B cell (primary cell): ENCODE data around the gene DNAH2. TPM values are rescaled to one million over a fixed set of nuclear protein-coding genes. Genes with fewer than 3 reads are reported as not detected.

Source experiments
- ATAC-seq: fragments of 200-7000 bp; cut with Tn5 transposase; one replicate; pipeline ENCODE4 v1.10.0; 2021; ENCODE audit warnings: low read depth, mild to moderate bottlenecking, moderate number of reproducible peaks, moderate library complexity
- CTCF ChIA-PET: fragments of 350-600 bp; sonication (Branson Sonifier 250); formaldehyde crosslinking; loops from one replicate; lab custom pipeline; 2021; ENCODE audit warnings: antibody characterized with exemption, inconsistent platforms; lab: Charles Lee
- POLR2A ChIA-PET: fragments of 350-600 bp; sonication (Branson Sonifier 250); formaldehyde crosslinking; loops from one replicate; lab custom pipeline; 2021; ENCODE audit warnings: antibody characterized with exemption; lab: Charles Lee
- DNase-seq: peaks from one replicate; pipeline ENCODE4 v3.0.0; 2013
- H2AFZ ChIP-seq: 2 replicates; pipeline ENCODE4 v1.6.1; 2012; ENCODE audit warnings: mild to moderate bottlenecking, low read depth, low read length; ENCODE audit not compliant: insufficient read depth, poor library complexity, severe bottlenecking
- H3K27ac ChIP-seq, 2 donors: 1 replicate in 1 of 2; 2 replicates in 1 of 2; pipeline ENCODE4 v1.5.1; 2012 to 2013; ENCODE audit warnings: low read length in 2 of 2, mild to moderate bottlenecking in 2 of 2, moderate library complexity in 1 of 2
- H3K27me3 ChIP-seq, 4 experiments: fragments of 200-600 bp in 1 of 4; sonication (generic) in 1 of 4; replicated peaks in 1 of 4; 1 replicate in 2 of 4; 2 replicates in 2 of 4; pipeline versions ENCODE4 v1.6.1 to v1.7.0; 2013 to 2016; ENCODE audit warnings: low read length in 3 of 4, mild to moderate bottlenecking in 2 of 4, mixed read lengths in 1 of 4, moderate library complexity in 1 of 4; ENCODE audit not compliant: insufficient read depth in 4 of 4, control insufficient read depth in 3 of 4; ENCODE audit errors: control extremely low read depth in 1 of 4
- H3K36me3 ChIP-seq, 2 experiments: replicated peaks in 1 of 2; 1 replicate in 1 of 2; 2 replicates in 1 of 2; pipeline versions ENCODE4 v1.6.1 to v1.7.1; 2013; ENCODE audit warnings: low read length in 1 of 2; ENCODE audit not compliant: insufficient read depth in 2 of 2, control insufficient read depth in 1 of 2; ENCODE audit errors: control extremely low read depth in 1 of 2, extremely low read depth in 1 of 2
- H3K4me1 ChIP-seq, 2 donors: fragments of 200-600 bp in 1 of 2; sonication (generic) in 1 of 2; 1 replicate in 1 of 2; 2 replicates in 1 of 2; pipeline versions ENCODE4 v1.5.1 to v1.6.1; 2013 to 2017; ENCODE audit warnings: low read length in 2 of 2; ENCODE audit not compliant: control insufficient read depth in 2 of 2, insufficient read depth in 2 of 2
- H3K4me2 ChIP-seq: replicated peaks from 2 replicates; pipeline ENCODE3; 2012; ENCODE audit warnings: mild to moderate bottlenecking, low read depth, low read length; ENCODE audit not compliant: poor library complexity, severe bottlenecking
- H3K4me3 ChIP-seq, 5 experiments: fragments of 200-600 bp in 1 of 5; sonication (generic) in 1 of 5; 1 replicate in 3 of 5; 2 replicates in 2 of 5; pipeline versions ENCODE4 v1.5.1 to v1.7.0; 2011 to 2016; ENCODE audit warnings: low read length in 4 of 5, mild to moderate bottlenecking in 4 of 5, low read depth in 2 of 5, control low read depth in 1 of 5, moderate library complexity in 1 of 5; ENCODE audit not compliant: insufficient read depth in 1 of 5; ENCODE audit errors: control extremely low read depth in 1 of 5, extremely low read depth in 1 of 5
- H3K79me2 ChIP-seq: fragments of 200-600 bp; sonication (generic); one replicate; pipeline ENCODE4 v1.6.0; 2016; ENCODE audit warnings: low read length; ENCODE audit not compliant: control insufficient read depth, insufficient read depth
- H3K9ac ChIP-seq: fragments of 200-600 bp; sonication (generic); 2 replicates; pipeline ENCODE4 v1.6.1; 2017; ENCODE audit warnings: mild to moderate bottlenecking, low read length, moderate library complexity
- H3K9me3 ChIP-seq, 3 donors: one replicate each; pipeline versions ENCODE4 v1.6.1 to v1.7.1; 2013; ENCODE audit warnings: low read length in 2 of 3; ENCODE audit not compliant: control insufficient read depth in 2 of 3, insufficient read depth in 1 of 3; ENCODE audit errors: control extremely low read depth in 1 of 3
- H4K20me1 ChIP-seq: 2 replicates; pipeline ENCODE4 v1.6.0; 2012; ENCODE audit warnings: mild to moderate bottlenecking, low read length; ENCODE audit not compliant: insufficient read depth, control insufficient read depth, poor library complexity, severe bottlenecking
- H3K27ac Mint-ChIP-seq: one replicate; pipeline ENCODE4 v1.8.0; 2021; ENCODE audit warnings: mixed read lengths
- H3K27me3 Mint-ChIP-seq: one replicate; pipeline ENCODE4 v1.8.0; 2021; ENCODE audit warnings: mixed read lengths
- H3K4me1 Mint-ChIP-seq: one replicate; pipeline ENCODE4 v1.8.0; 2021; ENCODE audit warnings: mixed read lengths
- H3K4me3 Mint-ChIP-seq: one replicate; pipeline ENCODE4 v1.8.0; 2021; ENCODE audit warnings: mixed read lengths
- H3K9me3 Mint-ChIP-seq: one replicate; pipeline ENCODE4 v1.8.0; 2022; ENCODE audit warnings: mixed read lengths; ENCODE audit not compliant: insufficient read depth
- EZH2 ChIP-seq: IDR thresholded peaks from 2 replicates; pipeline ENCODE4 v1.6.1; 2012; ENCODE audit warnings: borderline replicate concordance, low read depth, mild to moderate bottlenecking, moderate library complexity, low read length; ENCODE audit not compliant: insufficient read depth, poor library complexity, severe bottlenecking
- WGBS: methylation state at CpG from one replicate; pipeline ENCODE4 v1.1.5; 2013; ENCODE audit warnings: missing lambda C conversion rate; ENCODE audit not compliant: insufficient coverage; 5-methylcytosine and 5-hydroxymethylcytosine counted together
- intact Hi-C: fragments of 100-400 bp; cut with micrococcal nuclease; formaldehyde crosslinking; loops from one replicate; pipeline ENCODE4 v1.10.0; 2022
- polyA plus RNA-seq: library from polyadenylated mRNA; depleted of rRNA; stranded (reverse); fragments of >200 nt; gene quantifications from 2 replicates; pipeline ENCODE4 v1.2.3, GENCODE V29; 2012
- total RNA-seq, 2 donors: library from RNA; stranded (reverse); fragments of 120-200 nt in 1 of 2; gene quantifications; 1 replicate in 1 of 2; 2 replicates in 1 of 2; pipeline versions ENCODE4 v1.2.3 to v1.2.4, GENCODE V29; 2013 to 2022
- TF ChIP-seq, protein P1 (sequence below): fragments of 200-600 bp; IDR thresholded peaks from one replicate; pipeline ENCODE4 v1.8.0; 2022; ENCODE audit warnings: antibody characterized with exemption, mild to moderate bottlenecking

Gene DNAH2
- total and polyA plus RNA-seq, 2 donors (not counting 1 experiment from before 2014, with no cell fraction given) = 0.03 TPM; not detected in 1

DNA sequence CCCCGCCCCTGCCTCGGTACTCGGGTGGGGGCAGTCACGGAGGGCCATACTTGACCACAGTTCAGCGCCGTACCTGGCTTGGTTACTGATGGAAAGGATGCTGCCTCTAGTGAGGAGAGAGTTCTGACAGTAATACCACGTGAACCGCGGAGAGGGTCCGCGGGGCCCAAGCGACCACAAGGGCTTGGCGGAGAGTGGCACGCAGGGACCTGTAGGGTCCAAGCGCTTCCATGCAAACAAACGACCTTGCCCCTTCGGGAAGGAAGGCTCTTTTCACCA, 125.7 kb downstream of the DNAH2 start:
- peaks cover 30 to 62% of the 10 kb centered on the region in 2 donors for H3K4me1 ChIP-seq
- peaks cover 52% of the 10 kb centered on the region for H3K4me1 Mint-ChIP-seq

More for the DNA sequence above, 125.7 kb downstream of the DNAH2 start:
- peak overlapping the region; percentile 72 to 95 (median 84) for H3K4me3 ChIP-seq
- ATAC-seq (no peak), DNase-seq (no peak)
- TF ChIP-seq EZH2 = no peak
- TF ChIP-seq, protein P1, sequence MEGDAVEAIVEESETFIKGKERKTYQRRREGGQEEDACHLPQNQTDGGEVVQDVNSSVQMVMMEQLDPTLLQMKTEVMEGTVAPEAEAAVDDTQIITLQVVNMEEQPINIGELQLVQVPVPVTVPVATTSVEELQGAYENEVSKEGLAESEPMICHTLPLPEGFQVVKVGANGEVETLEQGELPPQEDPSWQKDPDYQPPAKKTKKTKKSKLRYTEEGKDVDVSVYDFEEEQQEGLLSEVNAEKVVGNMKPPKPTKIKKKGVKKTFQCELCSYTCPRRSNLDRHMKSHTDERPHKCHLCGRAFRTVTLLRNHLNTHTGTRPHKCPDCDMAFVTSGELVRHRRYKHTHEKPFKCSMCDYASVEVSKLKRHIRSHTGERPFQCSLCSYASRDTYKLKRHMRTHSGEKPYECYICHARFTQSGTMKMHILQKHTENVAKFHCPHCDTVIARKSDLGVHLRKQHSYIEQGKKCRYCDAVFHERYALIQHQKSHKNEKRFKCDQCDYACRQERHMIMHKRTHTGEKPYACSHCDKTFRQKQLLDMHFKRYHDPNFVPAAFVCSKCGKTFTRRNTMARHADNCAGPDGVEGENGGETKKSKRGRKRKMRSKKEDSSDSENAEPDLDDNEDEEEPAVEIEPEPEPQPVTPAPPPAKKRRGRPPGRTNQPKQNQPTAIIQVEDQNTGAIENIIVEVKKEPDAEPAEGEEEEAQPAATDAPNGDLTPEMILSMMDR = no peak
- H3K9me3 ChIP-seq = no peaks in the 10 kb centered on the region
- CTCF ChIA-PET = interaction anchor here (1.1 to 5.7 kb wide), 6 partner anchors 8 to 73 kb away, joined by 3 to 53 read pairs (median 6); partner anchors contain the start of genes CYB5D1, KDM6B, NAA38 and RNF227
- intact Hi-C loops = loop anchor here (2.0 to 10.0 kb wide), 4 partner anchors 156 to 404 kb away; partner anchors contain the start of genes FXR2, TP53 and WRAP53
- no peaks in the 10 kb centered on the region for H3K27me3 ChIP-seq
- H3K9me3 Mint-ChIP-seq = no peaks in the 10 kb centered on the region
- no peak overlapping the region for H2AFZ ChIP-seq
- POLR2A ChIA-PET = interaction anchor here (0.7 to 2.7 kb wide), 3 partner anchors 10 to 156 kb away, joined by 5 to 14 read pairs (median 6); partner anchors contain the start of genes CYB5D1, NAA38 and TP53
- H4K20me1 ChIP-seq = peaks cover 57% of the 10 kb centered on the region
- H3K4me3 Mint-ChIP-seq = peak overlapping the region; percentile 100
- peaks cover 31% of the 10 kb centered on the region for H3K79me2 ChIP-seq
- H3K36me3 ChIP-seq = peaks cover 0 to 20% of the 10 kb centered on the region in 2 experiments
- H3K27ac Mint-ChIP-seq = peak overlapping the region; percentile 100
- under 1% methylated on average over 13 of the region's 17 CpGs for WGBS
- H3K27me3 Mint-ChIP-seq = no peaks in the 10 kb centered on the region
- peak overlapping the region; percentile 100 for H3K4me2 ChIP-seq
- peak overlapping the region; percentile 100 for H3K9ac ChIP-seq
- peak overlapping the region; percentile 100 for H3K27ac ChIP-seq
